CD4-positive, alpha-beta T cell (primary cell): ENCODE measurements around the gene MAST3. TPM values are rescaled to one million over a fixed set of nuclear protein-coding genes. Genes with fewer than 3 reads are reported as not detected.
A peak's percentile ranks its signal among the peaks of the same experiment; 100 is the strongest.

Experiments
- ATAC-seq: fragments of 200-7000 bp; cut with Tn5 transposase; one replicate; pipeline ENCODE4 v1.10.0; 2022; ENCODE audit warnings: mild to moderate bottlenecking; ENCODE audit not compliant: poor library complexity
- CTCF ChIA-PET: fragments of 350-600 bp; sonication (Branson Sonifier 250); formaldehyde crosslinking; loops from one replicate; lab custom pipeline; 2021; ENCODE audit warnings: antibody characterized with exemption, inconsistent platforms; lab: Charles Lee
- POLR2A ChIA-PET: fragments of 350-600 bp; sonication (Branson Sonifier 250); formaldehyde crosslinking; loops from one replicate; lab custom pipeline; 2021; ENCODE audit warnings: antibody characterized with exemption, inconsistent platforms; lab: Charles Lee
- DNase-seq, 14 experiments: peaks; one replicate each; pipeline ENCODE4 v3.0.0-alpha.2; 2013 to 2020; ENCODE audit warnings: mixed read lengths in 2 of 14
- H3K27ac ChIP-seq, 2 donors: one replicate each; pipeline versions ENCODE4 v1.5.1 to v1.7.0; 2013; ENCODE audit warnings: low read length in 2 of 2, low read depth in 1 of 2, mild to moderate bottlenecking in 1 of 2
- H3K27me3 ChIP-seq, 2 experiments: 1 replicate in 1 of 2; 2 replicates in 1 of 2; pipeline versions ENCODE4 v1.6.1 to v1.7.0; 2013; ENCODE audit warnings: low read length in 2 of 2, control low read depth in 1 of 2, mild to moderate bottlenecking in 1 of 2, moderate library complexity in 1 of 2; ENCODE audit not compliant: insufficient read depth in 2 of 2, control insufficient read depth in 1 of 2
- H3K36me3 ChIP-seq: one replicate; pipeline ENCODE4 v1.6.1; 2013; ENCODE audit warnings: low read length, control low read depth; ENCODE audit not compliant: insufficient read depth
- H3K4me1 ChIP-seq: one replicate; pipeline ENCODE4 v1.6.1; 2013; ENCODE audit warnings: low read length, control low read depth; ENCODE audit not compliant: insufficient read depth
- H3K4me3 ChIP-seq: one replicate; pipeline ENCODE4 v1.5.1; 2013; ENCODE audit warnings: mild to moderate bottlenecking, low read length, moderate library complexity
- H3K9me3 ChIP-seq, 2 experiments: 1 replicate in 1 of 2; 2 replicates in 1 of 2; pipeline versions ENCODE4 v1.6.1 to v1.7.0; 2013; ENCODE audit warnings: low read length in 2 of 2, mild to moderate bottlenecking in 2 of 2, control low read depth in 1 of 2, moderate library complexity in 1 of 2; ENCODE audit not compliant: control insufficient read depth in 1 of 2, insufficient read depth in 1 of 2
- H3K27ac Mint-ChIP-seq: one replicate; pipeline ENCODE4 v1.8.0; 2020; ENCODE audit warnings: mixed read lengths
- H3K27me3 Mint-ChIP-seq: one replicate; pipeline ENCODE4 v1.8.0; 2021; ENCODE audit warnings: mixed read lengths
- H3K36me3 Mint-ChIP-seq: one replicate; pipeline ENCODE4 v1.8.0; 2021; ENCODE audit warnings: low read depth, mixed read lengths
- H3K4me1 Mint-ChIP-seq: one replicate; pipeline ENCODE4 v1.8.0; 2021; ENCODE audit warnings: low read depth, mixed read lengths
- H3K4me3 Mint-ChIP-seq: one replicate; pipeline ENCODE4 v1.8.0; 2020; ENCODE audit warnings: mild to moderate bottlenecking, mixed read lengths
- H3K9me3 Mint-ChIP-seq: one replicate; pipeline ENCODE4 v1.8.0; 2020; ENCODE audit warnings: mixed read lengths
- intact Hi-C, 2 experiments: fragments of 100-400 bp; cut with DNase I in 1 of 2; cut with micrococcal nuclease in 1 of 2; formaldehyde crosslinking; loops; one replicate each; pipeline versions ENCODE4 v1.15.1 to v1.9.0; 2023 to 2025; cut with DNase I, micrococcal nuclease
- total RNA-seq, 174 experiments: library from RNA in 2 of 174; stranded (reverse) in 2 of 174; gene quantifications; one replicate each; pipeline ENCODE4 v1.2.3 and lab custom pipeline; 2021 to 2026
- TF ChIP-seq, protein P1 (sequence below): fragments of 200-600 bp; IDR thresholded peaks from one replicate; pipeline ENCODE4 v1.8.0; 2022; ENCODE audit warnings: antibody characterized with exemption, mild to moderate bottlenecking

Gene MAST3
- total RNA-seq, 2 experiments from 2014 or later = 16.1 to 16.4 TPM

DNA sequence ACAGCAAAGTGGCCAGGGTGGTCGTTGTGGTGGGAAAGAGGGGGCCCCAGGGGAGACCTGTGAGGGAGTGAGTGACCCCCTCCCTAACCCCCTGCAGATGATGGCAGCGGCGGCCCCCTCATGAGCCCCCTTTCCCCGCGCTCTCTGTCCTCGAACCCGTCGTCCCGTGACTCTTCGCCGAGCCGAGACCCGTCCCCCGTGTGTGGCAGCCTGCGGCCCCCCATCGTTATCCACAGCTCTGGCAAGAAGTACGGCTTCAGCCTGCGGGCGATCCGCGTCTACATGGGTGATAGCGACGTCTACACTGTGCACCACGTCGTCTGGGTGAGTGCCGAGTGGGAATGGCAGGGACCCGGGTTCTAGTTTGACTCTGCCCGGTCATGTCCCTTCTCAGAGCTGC, 47.3 kb downstream of the MAST3 start:
- peaks cover 68% of the 10 kb centered on the region for H3K36me3 Mint-ChIP-seq
- no peaks in the 10 kb centered on the region for H3K27me3 Mint-ChIP-seq
- H3K4me1 ChIP-seq = no peaks in the 10 kb centered on the region
- H3K4me3 ChIP-seq = no peak overlapping the region
- H3K9me3 ChIP-seq = no peaks in the 10 kb centered on the region
- TF ChIP-seq, protein P1, sequence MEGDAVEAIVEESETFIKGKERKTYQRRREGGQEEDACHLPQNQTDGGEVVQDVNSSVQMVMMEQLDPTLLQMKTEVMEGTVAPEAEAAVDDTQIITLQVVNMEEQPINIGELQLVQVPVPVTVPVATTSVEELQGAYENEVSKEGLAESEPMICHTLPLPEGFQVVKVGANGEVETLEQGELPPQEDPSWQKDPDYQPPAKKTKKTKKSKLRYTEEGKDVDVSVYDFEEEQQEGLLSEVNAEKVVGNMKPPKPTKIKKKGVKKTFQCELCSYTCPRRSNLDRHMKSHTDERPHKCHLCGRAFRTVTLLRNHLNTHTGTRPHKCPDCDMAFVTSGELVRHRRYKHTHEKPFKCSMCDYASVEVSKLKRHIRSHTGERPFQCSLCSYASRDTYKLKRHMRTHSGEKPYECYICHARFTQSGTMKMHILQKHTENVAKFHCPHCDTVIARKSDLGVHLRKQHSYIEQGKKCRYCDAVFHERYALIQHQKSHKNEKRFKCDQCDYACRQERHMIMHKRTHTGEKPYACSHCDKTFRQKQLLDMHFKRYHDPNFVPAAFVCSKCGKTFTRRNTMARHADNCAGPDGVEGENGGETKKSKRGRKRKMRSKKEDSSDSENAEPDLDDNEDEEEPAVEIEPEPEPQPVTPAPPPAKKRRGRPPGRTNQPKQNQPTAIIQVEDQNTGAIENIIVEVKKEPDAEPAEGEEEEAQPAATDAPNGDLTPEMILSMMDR = no peak
- no peak overlapping the region for H3K27ac Mint-ChIP-seq
- H3K27ac ChIP-seq = no peak overlapping the region
- H3K27me3 ChIP-seq = no peaks in the 10 kb centered on the region
- ATAC-seq = no peak
- peak in 1 of 14 experiments; percentile 22 for DNase-seq
- ChIA-PET CTCF (no interaction called here), POLR2A (interaction anchor here (0.8 kb wide), 1 partner anchor 25 kb away, joined by 3 read pairs; no protein-coding TSS in a partner anchor)
- no peaks in the 10 kb centered on the region for H3K4me1 Mint-ChIP-seq
- intact Hi-C loops = no loop called here
- H3K36me3 ChIP-seq = peaks cover 69% of the 10 kb centered on the region
- no peaks in the 10 kb centered on the region for H3K9me3 Mint-ChIP-seq
- no peak overlapping the region for H3K4me3 Mint-ChIP-seq

DNA sequence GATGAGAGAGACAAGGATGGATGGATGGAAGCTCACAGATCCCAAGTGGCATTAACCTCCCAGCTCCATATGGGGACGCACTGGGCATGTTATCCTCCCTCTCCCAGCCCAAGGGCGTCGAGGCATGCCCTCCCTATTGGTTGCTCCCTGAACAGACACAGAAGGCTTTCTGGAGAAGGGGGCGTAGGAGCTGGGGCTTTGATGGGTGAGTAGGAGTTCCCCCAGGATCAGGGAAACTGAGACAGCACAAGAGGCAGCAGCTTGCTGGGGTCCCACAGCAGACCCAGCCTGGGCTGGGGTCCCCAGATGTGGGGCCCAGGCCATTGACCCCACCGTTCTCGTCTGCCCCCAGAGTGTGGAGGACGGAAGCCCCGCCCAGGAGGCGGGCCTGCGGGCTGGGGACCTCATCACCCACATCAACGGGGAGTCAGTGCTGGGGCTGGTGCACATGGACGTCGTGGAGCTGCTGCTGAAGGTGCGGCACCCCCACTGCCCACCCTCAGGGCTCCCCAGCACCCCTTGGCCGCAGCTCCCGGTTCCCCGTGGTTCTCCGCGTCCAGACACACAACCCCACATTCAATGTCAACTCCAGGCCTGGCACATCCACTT, 47.9 kb downstream of the MAST3 start:
- Mint-ChIP-seq H3K9me3 (no peaks in the 10 kb centered on the region), H3K27me3 (no peaks in the 10 kb centered on the region), H3K4me3 (no peak overlapping the region), H3K4me1 (no peaks in the 10 kb centered on the region), H3K27ac (no peak overlapping the region), H3K36me3 (peaks cover 63% of the 10 kb centered on the region)
- H3K4me3 ChIP-seq = no peak overlapping the region
- intact Hi-C loops = no loop called here
- H3K9me3 ChIP-seq = no peaks in the 10 kb centered on the region
- peak in 1 of 14 experiments; percentile 26 for DNase-seq
- H3K36me3 ChIP-seq = peaks cover 69% of the 10 kb centered on the region
- ChIA-PET POLR2A (interaction anchor here (0.7 to 1.6 kb wide), 3 partner anchors 14 to 26 kb away, joined by 3 to 4 read pairs (median 3); no protein-coding TSS in a partner anchor), CTCF (no interaction called here)
- no peak overlapping the region for H3K27ac ChIP-seq
- no peaks in the 10 kb centered on the region for H3K4me1 ChIP-seq
- no peak for ATAC-seq
- no peaks in the 10 kb centered on the region for H3K27me3 ChIP-seq
- TF ChIP-seq, protein P1 = no peak

DNA sequence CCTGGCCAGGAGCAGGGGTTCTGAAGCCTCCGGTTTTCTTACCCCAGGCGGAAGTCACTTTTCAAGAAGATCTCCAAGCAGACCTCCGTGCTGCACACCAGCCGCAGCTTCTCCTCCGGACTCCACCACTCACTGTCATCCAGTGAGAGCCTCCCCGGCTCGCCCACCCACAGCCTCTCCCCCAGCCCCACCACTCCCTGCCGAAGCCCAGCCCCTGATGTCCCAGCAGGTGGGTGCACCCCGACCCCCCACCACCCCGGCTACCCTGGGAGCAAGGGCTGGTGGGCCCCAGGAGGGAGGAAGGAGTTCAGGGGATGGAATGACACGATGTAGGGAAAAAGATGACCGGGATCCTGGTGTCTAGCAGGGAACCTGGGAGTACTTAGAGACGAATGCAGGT, 49.8 kb downstream of the MAST3 start:
- Mint-ChIP-seq H3K36me3 (peaks cover 54% of the 10 kb centered on the region), H3K27me3 (no peaks in the 10 kb centered on the region), H3K4me3 (no peak overlapping the region), H3K4me1 (peaks cover 4% of the 10 kb centered on the region), H3K27ac (no peak overlapping the region), H3K9me3 (no peaks in the 10 kb centered on the region)
- peaks cover 12% of the 10 kb centered on the region for H3K4me1 ChIP-seq
- POLR2A ChIA-PET = no interaction called here
- peak in 1 of 14 experiments; percentile 17 for DNase-seq
- CTCF ChIA-PET = no interaction called here
- no peaks in the 10 kb centered on the region for H3K27me3 ChIP-seq
- ATAC-seq = no peak
- intact Hi-C loops = no loop called here
- H3K4me3 ChIP-seq = no peak overlapping the region
- no peak overlapping the region for H3K27ac ChIP-seq
- TF ChIP-seq, protein P1 = no peak
- no peaks in the 10 kb centered on the region for H3K9me3 ChIP-seq
- H3K36me3 ChIP-seq = peaks cover 58% of the 10 kb centered on the region
